H1 (cell line): ENCODE data around the gene PTPN18. TPM values are rescaled to one million over a fixed set of nuclear protein-coding genes. Genes with fewer than 3 reads are reported as not detected.

Experiments used
- CTCF ChIA-PET: fragments of 300-600 bp; sonication (Branson Sonifier 250); formaldehyde crosslinking; loops from one replicate; lab custom pipeline; 2021; ENCODE audit not compliant: partially characterized antibody; lab: Charles Lee
- POLR2A ChIA-PET: fragments of 300-600 bp; sonication (Branson Sonifier 250); formaldehyde crosslinking; loops from one replicate; lab custom pipeline; 2021; ENCODE audit warnings: inconsistent platforms; ENCODE audit not compliant: partially characterized antibody; lab: Charles Lee
- DNase-seq, 2 experiments: peaks; one replicate each; pipeline versions ENCODE4 v3.0.0 to v3.0.0-alpha.2; 2010 to 2022; ENCODE audit warnings: low spot score in 2 of 2, low read depth in 1 of 2, mixed read lengths in 1 of 2
- FAIRE-seq: peaks from 2 replicates; lab custom pipeline; 2011; peaks lifted over from hg19 to GRCh38; lab: Jason Lieb, UNC
- H2AFZ ChIP-seq: 2 replicates; pipeline ENCODE4 v1.8.1; 2012; ENCODE audit warnings: low read length, inconsistent platforms
- H2AK5ac ChIP-seq: 2 replicates; pipeline ENCODE4 v1.6.1; 2013; ENCODE audit warnings: low read depth, low read length
- H2BK120ac ChIP-seq: replicated peaks from 2 replicates; pipeline ENCODE3; 2013; ENCODE audit warnings: low read depth, low read length, inconsistent platforms
- H2BK12ac ChIP-seq: 2 replicates; pipeline ENCODE4 v1.6.1; 2013; ENCODE audit warnings: low read depth, low read length
- H2BK15ac ChIP-seq: 2 replicates; pipeline ENCODE4 v1.6.1; 2013; ENCODE audit warnings: low read length
- H2BK20ac ChIP-seq: 2 replicates; pipeline ENCODE4 v1.6.1; 2013; ENCODE audit warnings: low read length
- H2BK5ac ChIP-seq: 2 replicates; pipeline ENCODE4 v1.6.1; 2013; ENCODE audit warnings: low read depth, low read length
- H3K14ac ChIP-seq: 2 replicates; pipeline ENCODE4 v1.6.1; 2013; ENCODE audit warnings: inconsistent platforms; ENCODE audit not compliant: insufficient read length
- H3K18ac ChIP-seq: 2 replicates; pipeline ENCODE4 v1.6.1; 2013; ENCODE audit warnings: low read length; ENCODE audit errors: extremely low read depth
- H3K23ac ChIP-seq: 2 replicates; pipeline ENCODE4 v1.6.1; 2013; ENCODE audit warnings: inconsistent platforms; ENCODE audit not compliant: insufficient read length
- H3K23me2 ChIP-seq: 2 replicates; pipeline ENCODE4 v1.6.1; 2013; ENCODE audit warnings: low read depth, low read length
- H3K27ac ChIP-seq: 2 replicates; pipeline ENCODE4 v1.6.1; 2011; ENCODE audit warnings: low read depth, low read length, inconsistent platforms
- H3K27me3 ChIP-seq, 4 experiments: replicated peaks in 1 of 4; 1 replicate in 1 of 4; 2 replicates in 3 of 4; pipeline versions ENCODE4 v1.6.1 to v1.8.1; 2011 to 2013; ENCODE audit warnings: low read length in 3 of 4, mild to moderate bottlenecking in 3 of 4, inconsistent platforms in 2 of 4, mixed read lengths in 2 of 4, moderate library complexity in 1 of 4; ENCODE audit not compliant: control insufficient read depth in 3 of 4, insufficient read depth in 3 of 4; ENCODE audit errors: extremely low read depth in 1 of 4
- H3K36me3 ChIP-seq, 4 experiments: 2 replicates each; pipeline versions ENCODE4 v1.6.1 to v1.8.1; 2011 to 2013; ENCODE audit warnings: mild to moderate bottlenecking in 4 of 4, low read length in 3 of 4, moderate library complexity in 2 of 4, control low read depth in 1 of 4, inconsistent platforms in 1 of 4; ENCODE audit not compliant: insufficient read depth in 4 of 4, control insufficient read depth in 2 of 4
- H3K4ac ChIP-seq: replicated peaks from 2 replicates; pipeline ENCODE3; 2013; ENCODE audit warnings: low read length, low read depth, mixed read lengths, inconsistent platforms; ENCODE audit not compliant: insufficient read length
- H3K4me1 ChIP-seq, 4 experiments: replicated peaks in 1 of 4; 1 replicate in 1 of 4; 2 replicates in 3 of 4; pipeline versions ENCODE4 v1.6.1 to v1.8.1; 2011 to 2013; ENCODE audit warnings: low read length in 3 of 4, inconsistent platforms in 2 of 4, mixed read lengths in 1 of 4; ENCODE audit not compliant: insufficient read depth in 4 of 4, control insufficient read depth in 3 of 4
- H3K4me2 ChIP-seq, 2 experiments: 2 replicates each; pipeline versions ENCODE4 v1.6.1 to v1.8.1; 2011 to 2013; ENCODE audit warnings: low read depth in 2 of 2, low read length in 2 of 2, control low read depth in 1 of 2, inconsistent platforms in 1 of 2, mild to moderate bottlenecking in 1 of 2; ENCODE audit not compliant: insufficient read depth in 1 of 2
- H3K4me3 ChIP-seq, 4 experiments: fragments of 200-600, 300-600 bp in 1 of 4; sonication (generic), shearing (Covaris generic), sonication (Bioruptor Twin) in 1 of 4; 2 replicates each; pipeline versions ENCODE4 v1.5.1 to v1.8.1; 2011 to 2016; ENCODE audit warnings: low read length in 4 of 4, low read depth in 3 of 4, control low read depth in 2 of 4, inconsistent platforms in 2 of 4, mild to moderate bottlenecking in 2 of 4, mixed read lengths in 1 of 4, moderate library complexity in 1 of 4; ENCODE audit not compliant: insufficient read depth in 2 of 4; ENCODE audit errors: extremely low read depth in 1 of 4
- H3K56ac ChIP-seq: replicated peaks from 2 replicates; pipeline ENCODE3; 2013; ENCODE audit warnings: low read depth, mild to moderate bottlenecking, mixed read lengths, low read length, inconsistent platforms; ENCODE audit not compliant: insufficient read length
- H3K79me1 ChIP-seq: 2 replicates; pipeline ENCODE4 v1.6.1; 2013; ENCODE audit warnings: low read depth, low read length, control low read depth
- H3K79me2 ChIP-seq, 2 experiments: 2 replicates each; pipeline versions ENCODE4 v1.6.1 to v1.8.1; 2012 to 2013; ENCODE audit warnings: low read length in 2 of 2, mild to moderate bottlenecking in 2 of 2, inconsistent platforms in 1 of 2; ENCODE audit not compliant: insufficient read depth in 2 of 2, control insufficient read depth in 1 of 2
- H3K9ac ChIP-seq, 4 experiments: replicated peaks in 1 of 4; 1 replicate in 1 of 4; 2 replicates in 3 of 4; pipeline versions ENCODE4 v1.6.1 to v1.8.1; 2011 to 2013; ENCODE audit warnings: low read depth in 3 of 4, low read length in 3 of 4, control low read depth in 2 of 4, mild to moderate bottlenecking in 2 of 4, moderate library complexity in 2 of 4, inconsistent platforms in 1 of 4; ENCODE audit errors: extremely low read depth in 1 of 4
- H3K9me3 ChIP-seq, 2 experiments: 2 replicates each; pipeline versions ENCODE4 v1.6.1 to v1.8.1; 2012 to 2013; ENCODE audit warnings: mild to moderate bottlenecking in 2 of 2, moderate library complexity in 2 of 2, control low read depth in 1 of 2, inconsistent platforms in 1 of 2, low read depth in 1 of 2, low read length in 1 of 2, mixed read lengths in 1 of 2; ENCODE audit not compliant: insufficient read depth in 2 of 2
- H4K20me1 ChIP-seq, 2 experiments: replicated peaks in 1 of 2; 2 replicates each; pipeline versions ENCODE3 to v1.8.1; 2011 to 2013; ENCODE audit warnings: inconsistent platforms in 2 of 2, low read length in 2 of 2, mild to moderate bottlenecking in 1 of 2; ENCODE audit not compliant: insufficient read depth in 2 of 2, control insufficient read depth in 1 of 2
- H4K5ac ChIP-seq: 2 replicates; pipeline ENCODE4 v1.6.1; 2013; ENCODE audit warnings: low read length, low read depth, mixed read lengths, inconsistent platforms; ENCODE audit not compliant: insufficient read length
- H4K8ac ChIP-seq: 2 replicates; pipeline ENCODE4 v1.8.0; 2013; ENCODE audit warnings: mild to moderate bottlenecking, moderate library complexity, low read length, inconsistent platforms; ENCODE audit not compliant: insufficient read depth; ENCODE audit errors: extremely low read depth
- H4K91ac ChIP-seq: replicated peaks from 2 replicates; pipeline ENCODE3; 2013; ENCODE audit warnings: low read length, mixed read lengths, inconsistent platforms; ENCODE audit not compliant: insufficient read length
- BACH1 ChIP-seq: IDR thresholded peaks from 2 replicates; pipeline ENCODE4 v1.6.1; 2012; ENCODE audit warnings: low read length, improper control_type of control experiment
- BCL11A ChIP-seq, 2 experiments: IDR thresholded peaks; one replicate each; pipeline ENCODE4 v1.6.1; 2011; ENCODE audit warnings: low read depth in 2 of 2, low read length in 2 of 2, mild to moderate bottlenecking in 2 of 2
- CBX5 ChIP-seq: fragments of 300-800, 300-1000 bp; sonication (generic); IDR thresholded peaks from 2 replicates; pipeline ENCODE4 v1.7.1; 2016; ENCODE audit warnings: antibody characterized with exemption, low read length, low read depth
- GABPA ChIP-seq: IDR thresholded peaks from 2 replicates; pipeline ENCODE4 v1.6.1; 2011; ENCODE audit warnings: mild to moderate bottlenecking, low read length, moderate library complexity, borderline replicate concordance; ENCODE audit not compliant: insufficient read depth
- HDAC2 ChIP-seq, 2 experiments: fragments of 300-600 bp in 1 of 2; sonication (generic) in 1 of 2; IDR thresholded peaks; 2 replicates each; pipeline ENCODE4 v1.6.1; 2011 to 2012; ENCODE audit warnings: low read depth in 2 of 2, low read length in 2 of 2, mild to moderate bottlenecking in 2 of 2, moderate library complexity in 2 of 2, borderline replicate concordance in 1 of 2, inconsistent platforms in 1 of 2
- KDM1A ChIP-seq: fragments of 200-600, 300-600 bp; sonication (generic); IDR thresholded peaks from 2 replicates; pipeline ENCODE4 v1.7.1; 2016; ENCODE audit warnings: mild to moderate bottlenecking, low read length, borderline replicate concordance
- PHF8 ChIP-seq: fragments of 200-600 bp; sonication (generic); conservative IDR thresholded peaks from 2 replicates; pipeline ENCODE4 v1.7.1; 2012; ENCODE audit warnings: low read depth, mild to moderate bottlenecking, inconsistent platforms, low read length, moderate library complexity
- POLR2A ChIP-seq, 2 experiments: IDR thresholded peaks; 1 replicate in 1 of 2; 2 replicates in 1 of 2; pipeline ENCODE4 v1.6.1; 2011; ENCODE audit warnings: low read depth in 2 of 2, low read length in 2 of 2, mild to moderate bottlenecking in 2 of 2; ENCODE audit errors: control extremely low read depth in 1 of 2
- SAP30 ChIP-seq: fragments of 300-600 bp; sonication (generic); IDR thresholded peaks from 2 replicates; pipeline ENCODE4 v1.7.1; 2012; ENCODE audit warnings: low read length, moderate library complexity, mild to moderate bottlenecking, inconsistent platforms; ENCODE audit not compliant: insufficient read depth, insufficient replicate concordance
- SIRT6 ChIP-seq: IDR thresholded peaks from one replicate; pipeline ENCODE4 v1.7.1; 2012; ENCODE audit warnings: low read length, inconsistent platforms
- SIX5 ChIP-seq: IDR thresholded peaks from 2 replicates; pipeline ENCODE4 v1.6.1; 2011; ENCODE audit warnings: mild to moderate bottlenecking, low read depth, low read length
- SP2 ChIP-seq: IDR thresholded peaks from 2 replicates; pipeline ENCODE4 v1.6.1; 2012; ENCODE audit warnings: mild to moderate bottlenecking, low read length, inconsistent platforms
- SRF ChIP-seq: IDR thresholded peaks from 2 replicates; pipeline ENCODE4 v1.6.1; 2011; ENCODE audit warnings: mild to moderate bottlenecking, low read depth, low read length, moderate library complexity
- TCF12 ChIP-seq: IDR thresholded peaks from 2 replicates; pipeline ENCODE4 v1.6.1; 2011; ENCODE audit warnings: low read depth, mild to moderate bottlenecking, low read length
- polyA plus RNA-seq, 7 experiments: library from polyadenylated mRNA; depleted of rRNA in 3 of 7; stranded (reverse) in 5 of 7; unstranded in 2 of 7; fragments of >200 nt in 5 of 7; fragments of 200-250 nt in 2 of 7; gene quantifications; 1 replicate in 5 of 7; 2 replicates in 1 of 7; 4 replicates in 1 of 7; pipeline versions ENCODE4 v1.2.1 to v1.2.3, GENCODE V29; 2011 to 2013; ENCODE audit warnings: missing spikeins in 2 of 7, mixed read lengths in 2 of 7
- total RNA-seq: library from RNA; stranded (reverse); fragmentation: NEBNext Ultra II Directional; extraction: Animal tissue kit (Norgen Biotek cat#: 25700); gene quantifications from 2 replicates; pipeline ENCODE4 v1.2.1, GENCODE V29; 2021

The PTPN18 gene
- total and polyA plus RNA-seq, 2 of the 8 experiments (the other 6 are each of a cell fraction or from before 2014, with no cell fraction given), result 13.2 to 14.7 TPM

DNA sequence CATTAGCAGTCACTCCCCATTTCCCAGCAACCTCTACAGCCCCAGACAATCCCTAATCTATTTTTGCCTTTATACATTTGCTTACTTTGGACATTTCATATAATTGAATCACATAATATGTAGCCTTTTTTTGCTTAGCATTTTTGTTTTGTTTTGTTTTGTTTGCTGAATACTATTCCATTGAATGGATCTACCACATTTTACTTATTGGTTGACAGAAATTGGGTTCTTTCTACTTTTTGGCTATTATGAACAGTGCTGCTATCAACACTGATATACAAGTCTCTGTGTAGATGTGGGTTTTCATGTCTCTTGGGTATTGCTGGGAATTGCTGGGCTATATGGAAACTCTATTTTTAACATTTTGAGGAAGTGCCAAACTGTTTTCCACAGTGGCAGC, 7.6 kb downstream of the PTPN18 start:
- H3K4me2 ChIP-seq, result no peak overlapping the region
- no peaks in the 10 kb centered on the region for H4K20me1 ChIP-seq
- no peak overlapping the region for H2AK5ac ChIP-seq
- H3K4ac ChIP-seq, result no peak overlapping the region
- no peak overlapping the region for H3K27ac ChIP-seq
- H3K9me3 ChIP-seq, result no peaks in the 10 kb centered on the region
- H3K9ac ChIP-seq, result no peak overlapping the region
- H3K23ac ChIP-seq, result no peak overlapping the region
- H4K5ac ChIP-seq, result no peak overlapping the region
- no peak overlapping the region for H4K91ac ChIP-seq
- H3K27me3 ChIP-seq, result no peaks in the 10 kb centered on the region
- no peaks in the 10 kb centered on the region for H3K23me2 ChIP-seq
- no peak overlapping the region for H2AFZ ChIP-seq
- H2BK5ac ChIP-seq, result no peak overlapping the region
- FAIRE-seq (no peak), DNase-seq (no peak)
- no peaks in the 10 kb centered on the region for H3K79me1 ChIP-seq
- H3K4me1 ChIP-seq, result peaks cover 0 to 1% (median 0%) of the 10 kb centered on the region in 4 experiments; a peak in 2 of 7 replicates
- H3K14ac ChIP-seq, result no peak overlapping the region
- H2BK20ac ChIP-seq, result no peak overlapping the region
- H2BK12ac ChIP-seq, result no peak overlapping the region
- no peak overlapping the region for H3K56ac ChIP-seq
- no peak overlapping the region for H2BK15ac ChIP-seq
- no peak overlapping the region for H3K18ac ChIP-seq
- POLR2A ChIA-PET, result no interaction called here
- CTCF ChIA-PET, result interaction anchor here (1.8 kb wide), 1 partner anchor 7 kb away, joined by 4 read pairs; no protein-coding TSS in a partner anchor
- H2BK120ac ChIP-seq, result no peak overlapping the region
- H4K8ac ChIP-seq, result no peak overlapping the region
- H3K79me2 ChIP-seq, result no peaks in the 10 kb centered on the region
- H3K4me3 ChIP-seq, result no peak overlapping the region
- H3K36me3 ChIP-seq, result no peaks in the 10 kb centered on the region
- TF ChIP-seq SAP30, result no peak
- TF ChIP-seq BACH1, result no peak
- TF ChIP-seq SIX5, result no peak
- no peak for TF ChIP-seq PHF8
- TF ChIP-seq BCL11A (IDR thresholded peaks at IDR 0.05; ENCODE audit: low read depth in 2 of 2, low read length in 2 of 2), result no peak
- no peak for TF ChIP-seq SP2
- TF ChIP-seq POLR2A (IDR thresholded peaks at IDR 0.05; ENCODE audit: control extremely low read depth in 1 of 2, low read depth in 2 of 2, low read length in 2 of 2), result no peak
- TF ChIP-seq SRF, result no peak
- TF ChIP-seq TCF12, result no peak
- no peak for TF ChIP-seq HDAC2 (IDR thresholded peaks at IDR 0.05; ENCODE audit: borderline replicate concordance in 1 of 2, low read depth in 2 of 2, low read length in 2 of 2)
- TF ChIP-seq SIRT6, result no peak
- no peak for TF ChIP-seq KDM1A
- no peak for TF ChIP-seq CBX5
- TF ChIP-seq GABPA, result no peak
